RWPE2 (cell line): ENCODE data around the gene MAU2.

ENCODE experiments used
- ATAC-seq: fragments of 200-7000 bp; cut with Tn5 transposase; 3 replicates; pipeline ENCODE4 v1.9.1; 2021; ENCODE audit warnings: low read depth
- DNase-seq: peaks from one replicate; pipeline ENCODE4 v3.0.0-alpha.2; 2020; ENCODE audit warnings: low spot score
- H3K27ac ChIP-seq: fragments of 450-650 bp; 2 replicates; pipeline ENCODE4 v1.5.1; 2017; ENCODE audit warnings: mild to moderate bottlenecking; ENCODE audit not compliant: poor library complexity, severe bottlenecking
- H3K27me3 ChIP-seq: fragments of 250-450 bp; sonication (Bioruptor Pico); 2 replicates; pipeline ENCODE4 v1.5.1; 2021; ENCODE audit warnings: mild to moderate bottlenecking, moderate library complexity; ENCODE audit not compliant: insufficient read depth, poor library complexity, severe bottlenecking
- H3K36me3 ChIP-seq: fragments of 250-450 bp; sonication (Bioruptor Pico); 2 replicates; pipeline ENCODE4 v1.5.1; 2020; ENCODE audit warnings: low read depth, mild to moderate bottlenecking, moderate library complexity
- H3K4me1 ChIP-seq: fragments of 250-450 bp; sonication (Bioruptor Pico); 2 replicates; pipeline ENCODE4 v1.5.1; 2021; ENCODE audit warnings: mild to moderate bottlenecking, moderate library complexity; ENCODE audit not compliant: insufficient read depth, poor library complexity, severe bottlenecking
- H3K4me3 ChIP-seq: fragments of 250-450 bp; sonication (Bioruptor Pico); 2 replicates; pipeline ENCODE4 v1.5.1; 2021; ENCODE audit warnings: mild to moderate bottlenecking, moderate library complexity; ENCODE audit not compliant: severe bottlenecking
- H3K9me3 ChIP-seq: fragments of 250-450 bp; sonication (Bioruptor Pico); 2 replicates; pipeline ENCODE4 v1.5.1; 2021; ENCODE audit warnings: mild to moderate bottlenecking, moderate library complexity; ENCODE audit not compliant: severe bottlenecking
- TF ChIP-seq, protein P1 (sequence below): fragments of 450-650 bp; IDR thresholded peaks from one replicate; pipeline ENCODE4 v1.5.1; 2017; ENCODE audit warnings: mild to moderate bottlenecking, moderate library complexity; ENCODE audit not compliant: poor library complexity, severe bottlenecking

Gene MAU2

GRCh38 chr19:19355606-19356139 is 35.0 kb downstream of the MAU2 start:
- TF ChIP-seq, protein P1, sequence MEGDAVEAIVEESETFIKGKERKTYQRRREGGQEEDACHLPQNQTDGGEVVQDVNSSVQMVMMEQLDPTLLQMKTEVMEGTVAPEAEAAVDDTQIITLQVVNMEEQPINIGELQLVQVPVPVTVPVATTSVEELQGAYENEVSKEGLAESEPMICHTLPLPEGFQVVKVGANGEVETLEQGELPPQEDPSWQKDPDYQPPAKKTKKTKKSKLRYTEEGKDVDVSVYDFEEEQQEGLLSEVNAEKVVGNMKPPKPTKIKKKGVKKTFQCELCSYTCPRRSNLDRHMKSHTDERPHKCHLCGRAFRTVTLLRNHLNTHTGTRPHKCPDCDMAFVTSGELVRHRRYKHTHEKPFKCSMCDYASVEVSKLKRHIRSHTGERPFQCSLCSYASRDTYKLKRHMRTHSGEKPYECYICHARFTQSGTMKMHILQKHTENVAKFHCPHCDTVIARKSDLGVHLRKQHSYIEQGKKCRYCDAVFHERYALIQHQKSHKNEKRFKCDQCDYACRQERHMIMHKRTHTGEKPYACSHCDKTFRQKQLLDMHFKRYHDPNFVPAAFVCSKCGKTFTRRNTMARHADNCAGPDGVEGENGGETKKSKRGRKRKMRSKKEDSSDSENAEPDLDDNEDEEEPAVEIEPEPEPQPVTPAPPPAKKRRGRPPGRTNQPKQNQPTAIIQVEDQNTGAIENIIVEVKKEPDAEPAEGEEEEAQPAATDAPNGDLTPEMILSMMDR: no peak
- DNase-seq: no peak
- no peaks in the 10 kb centered on the region for H3K9me3 ChIP-seq
- H3K4me1 ChIP-seq: no peaks in the 10 kb centered on the region
- H3K27ac ChIP-seq: no peak overlapping the region
- H3K36me3 ChIP-seq: peaks cover 28% of the 10 kb centered on the region
- H3K27me3 ChIP-seq: no peaks in the 10 kb centered on the region
- no peak overlapping the region for H3K4me3 ChIP-seq
- ATAC-seq: no peak

GRCh38 chr19:19356500-19356899 is 35.9 kb downstream of the MAU2 start:
- no peak for ATAC-seq

DNA sequence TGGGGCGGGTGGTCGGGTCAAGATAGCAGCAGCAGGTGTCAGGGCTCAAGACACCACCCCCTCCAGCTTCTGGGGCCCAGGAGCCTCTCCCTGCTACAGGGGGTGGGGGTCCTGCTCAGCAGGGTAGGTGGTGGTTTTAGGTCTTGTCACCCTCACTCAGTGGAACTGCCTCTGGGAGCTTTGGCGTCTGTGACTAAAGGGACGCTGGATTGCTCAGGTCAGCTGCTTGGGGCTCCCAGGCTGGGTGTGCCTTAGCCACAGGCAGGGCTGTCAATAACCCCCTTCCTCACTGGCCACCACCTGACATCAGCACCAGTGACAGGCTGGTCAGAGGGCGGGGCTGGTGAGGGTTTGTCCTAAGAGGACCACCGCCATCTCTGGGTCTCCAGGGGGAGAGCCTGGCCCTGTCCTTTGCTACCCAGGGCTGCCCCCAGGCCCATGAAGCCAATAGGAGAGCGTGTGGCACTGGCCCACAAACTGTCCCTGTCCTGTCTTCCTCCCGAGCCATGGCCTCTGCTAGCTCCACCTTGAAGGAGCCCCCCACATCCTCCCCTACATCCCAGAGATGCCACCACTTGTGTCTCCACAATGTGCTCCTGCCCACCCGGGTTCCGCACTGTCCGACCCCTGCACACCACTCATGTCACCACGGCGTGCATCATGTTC is 36.4 kb downstream of the MAU2 start:
- no peaks in the 10 kb centered on the region for H3K27me3 ChIP-seq
- no peak overlapping the region for H3K4me3 ChIP-seq
- H3K27ac ChIP-seq: no peak overlapping the region
- ATAC-seq (no peak), DNase-seq (no peak)
- no peaks in the 10 kb centered on the region for H3K4me1 ChIP-seq
- H3K36me3 ChIP-seq: peaks cover 19% of the 10 kb centered on the region
- H3K9me3 ChIP-seq: no peaks in the 10 kb centered on the region
- TF ChIP-seq, protein P1: no peak

More at GRCh38 chr19:19356500-19356899, 35.9 kb downstream of the MAU2 start:
- Histone ChIP-seq H3K4me1 (no peaks in the 10 kb centered on the region), H3K4me3 (no peak overlapping the region), H3K27me3 (no peaks in the 10 kb centered on the region), H3K27ac (no peak overlapping the region), H3K36me3 (peaks cover 20% of the 10 kb centered on the region), H3K9me3 (no peaks in the 10 kb centered on the region)
- TF ChIP-seq, protein P1: no peak
- DNase-seq: no peak

GRCh38 chr19:19361075-19361594 is 40.5 kb downstream of the MAU2 start:
- DNase-seq (no peak), ATAC-seq (peak; percentile 77)
- H3K4me3 ChIP-seq: no peak overlapping the region
- H3K27ac ChIP-seq: no peak overlapping the region
- no peaks in the 10 kb centered on the region for H3K27me3 ChIP-seq
- TF ChIP-seq, protein P1: peak; percentile 86
- H3K4me1 ChIP-seq: peaks cover 10% of the 10 kb centered on the region
- H3K9me3 ChIP-seq: no peaks in the 10 kb centered on the region
- peaks cover under 1% of the 10 kb centered on the region; the same call in 1 of the 2 replicates for H3K36me3 ChIP-seq

GRCh38 chr19:19362075-19362474 is 41.4 kb downstream of the MAU2 start:
- TF ChIP-seq, protein P1: no peak
- Histone ChIP-seq H3K4me3 (no peak overlapping the region), H3K9me3 (no peaks in the 10 kb centered on the region), H3K36me3 (no peaks in the 10 kb centered on the region), H3K27me3 (no peaks in the 10 kb centered on the region), H3K4me1 (peaks cover 10% of the 10 kb centered on the region), H3K27ac (no peak overlapping the region)
- DNase-seq: no peak
- no peak for ATAC-seq
